ENCODE data around the gene MPPED1.

The MPPED1 gene

GRCh38 chr22:43476751-43477725 is 65.2 kb downstream of the MPPED1 start:
- no peaks in the 10 kb centered on the region for H3K9me3 ChIP-seq
- H3K27me3 ChIP-seq: peaks cover 0 to 24% of the 10 kb centered on the region in 2 donors
- TF ChIP-seq CTCF (IDR thresholded peaks at IDR 0.05): no peak
- H3K4me3 ChIP-seq: no peak overlapping the region
- no peaks in the 10 kb centered on the region for H3K36me3 ChIP-seq
- intact Hi-C loops (cut with DNase I; ENCODE audit: low total_unique reads): no loop called here
- H3K4me1 ChIP-seq: no peaks in the 10 kb centered on the region
- no peak for DNase-seq
- no peak overlapping the region for H3K27ac ChIP-seq

GRCh38 chr22:43477966-43478365 is 66.2 kb downstream of the MPPED1 start:
- H3K27ac ChIP-seq: no peak overlapping the region
- H3K4me3 ChIP-seq: no peak overlapping the region
- no peak for DNase-seq
- H3K4me1 ChIP-seq: no peaks in the 10 kb centered on the region
- H3K27me3 ChIP-seq: peaks cover 0 to 22% of the 10 kb centered on the region in 2 donors
- no peaks in the 10 kb centered on the region for H3K9me3 ChIP-seq
- no peaks in the 10 kb centered on the region for H3K36me3 ChIP-seq
- intact Hi-C loops (cut with DNase I; ENCODE audit: low total_unique reads): no loop called here
- no peak for TF ChIP-seq CTCF (IDR thresholded peaks at IDR 0.05)

GRCh38 chr22:43478621-43479300 is 66.9 kb downstream of the MPPED1 start:
- Histone ChIP-seq H3K4me1 (no peaks in the 10 kb centered on the region), H3K27ac (no peak overlapping the region), H3K9me3 (no peaks in the 10 kb centered on the region), H3K36me3 (no peaks in the 10 kb centered on the region), H3K27me3 (peaks cover 0 to 26% of the 10 kb centered on the region in 2 donors), H3K4me3 (no peak overlapping the region)
- TF ChIP-seq CTCF (IDR thresholded peaks at IDR 0.05): no peak
- no peak for DNase-seq
- intact Hi-C loops (cut with DNase I; ENCODE audit: low total_unique reads): no loop called here

GRCh38 chr22:43479301-43479950 is 67.6 kb downstream of the MPPED1 start:
- Histone ChIP-seq H3K27me3 (peaks cover 0 to 24% of the 10 kb centered on the region in 2 donors), H3K4me1 (no peaks in the 10 kb centered on the region), H3K27ac (no peak overlapping the region), H3K4me3 (no peak overlapping the region), H3K36me3 (no peaks in the 10 kb centered on the region), H3K9me3 (no peaks in the 10 kb centered on the region)
- intact Hi-C loops (cut with DNase I; ENCODE audit: low total_unique reads): no loop called here
- no peak for DNase-seq
- TF ChIP-seq CTCF (IDR thresholded peaks at IDR 0.05): no peak

GRCh38 chr22:43479962-43480361 is 68.1 kb downstream of the MPPED1 start:
- no peaks in the 10 kb centered on the region for H3K36me3 ChIP-seq
- TF ChIP-seq CTCF (IDR thresholded peaks at IDR 0.05): no peak
- H3K9me3 ChIP-seq: no peaks in the 10 kb centered on the region
- no peak overlapping the region for H3K27ac ChIP-seq
- H3K4me1 ChIP-seq: no peaks in the 10 kb centered on the region
- no peak for DNase-seq
- H3K27me3 ChIP-seq: peaks cover 0 to 23% of the 10 kb centered on the region in 2 donors
- no peak overlapping the region for H3K4me3 ChIP-seq
- intact Hi-C loops (cut with DNase I; ENCODE audit: low total_unique reads): no loop called here
